Measurements from ENCODE around the gene RFX7.

The RFX7 gene

DNA sequence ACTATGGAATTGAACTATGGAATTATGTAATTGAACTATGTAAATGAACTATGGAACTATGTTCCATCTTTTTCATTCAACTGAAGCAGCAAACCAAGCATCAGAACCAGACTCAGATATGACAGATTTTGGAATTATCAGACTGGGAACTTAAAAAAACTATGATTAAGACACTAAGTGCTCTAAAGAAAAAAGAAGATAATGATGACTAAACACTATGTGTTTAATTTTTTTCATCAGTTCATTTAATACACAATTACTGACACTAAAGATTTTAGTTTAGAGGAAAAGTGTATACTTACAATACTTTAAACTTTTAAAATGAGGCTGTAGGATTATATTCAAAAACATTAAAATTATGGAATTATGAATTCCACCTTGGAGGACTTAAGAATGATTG lies 15.3 kb downstream of the RFX7 start:
- Histone ChIP-seq H3K27me3 (ENCODE audit: insufficient read depth, insufficient read length) (no peaks in the 10 kb centered on the region), H3K4me3 (ENCODE audit: insufficient read length, low read depth) (no peak overlapping the region), H3K4me1 (ENCODE audit: insufficient read depth, insufficient read length) (no peaks in the 10 kb centered on the region), H3K9me3 (ENCODE audit: insufficient read depth, low read length) (peaks cover 52% of the 10 kb centered on the region), H3K9ac (ENCODE audit: insufficient read length, low read depth) (no peak overlapping the region), H3K36me3 (ENCODE audit: insufficient read depth, insufficient read length, low read length) (peaks cover 9% of the 10 kb centered on the region)
- TF ChIP-seq SUZ12 (IDR thresholded peaks at IDR 0.05; ENCODE audit: extremely low read depth, insufficient read depth, insufficient read length) (no peak), ZNF274 (IDR thresholded peaks at IDR 0.05; ENCODE audit: low read depth, low read length) (no peak), YY1 (IDR thresholded peaks at IDR 0.05; ENCODE audit: insufficient read depth, insufficient read length) (no peak)
- DNase-seq (ENCODE audit: low read depth, low spot score), result no peak

DNA sequence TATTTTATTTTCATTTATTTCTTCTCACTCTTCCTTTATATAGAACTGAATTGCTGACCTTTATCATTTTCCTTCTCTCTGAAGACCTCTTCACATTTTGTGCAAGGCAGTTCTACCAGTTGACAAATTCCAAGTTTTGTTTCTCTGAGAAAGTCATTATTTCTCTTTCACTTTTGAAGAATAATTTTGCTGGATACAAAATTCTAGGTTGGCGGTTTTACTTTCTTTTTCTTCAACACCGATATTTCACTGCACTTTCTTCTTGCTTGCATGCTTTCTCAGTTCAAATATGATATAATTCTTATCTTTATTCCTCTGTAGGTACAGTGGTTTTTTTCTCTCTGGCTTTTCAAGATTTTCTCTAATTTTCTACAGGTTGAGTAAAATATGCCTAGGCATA lies 15.9 kb downstream of the RFX7 start:
- Histone ChIP-seq H3K9me3 (ENCODE audit: insufficient read depth, low read length) (peaks cover 51% of the 10 kb centered on the region), H3K36me3 (ENCODE audit: insufficient read depth, insufficient read length, low read length) (peaks cover 11% of the 10 kb centered on the region), H3K9ac (ENCODE audit: insufficient read length, low read depth) (no peak overlapping the region), H3K4me3 (ENCODE audit: insufficient read length, low read depth) (no peak overlapping the region), H3K4me1 (ENCODE audit: insufficient read depth, insufficient read length) (no peaks in the 10 kb centered on the region), H3K27me3 (ENCODE audit: insufficient read depth, insufficient read length) (no peaks in the 10 kb centered on the region)
- TF ChIP-seq SUZ12 (IDR thresholded peaks at IDR 0.05; ENCODE audit: extremely low read depth, insufficient read depth, insufficient read length), result no peak
- no peak for TF ChIP-seq ZNF274 (IDR thresholded peaks at IDR 0.05; ENCODE audit: low read depth, low read length)
- no peak for TF ChIP-seq YY1 (IDR thresholded peaks at IDR 0.05; ENCODE audit: insufficient read depth, insufficient read length)
- DNase-seq (ENCODE audit: low read depth, low spot score), result no peak

DNA sequence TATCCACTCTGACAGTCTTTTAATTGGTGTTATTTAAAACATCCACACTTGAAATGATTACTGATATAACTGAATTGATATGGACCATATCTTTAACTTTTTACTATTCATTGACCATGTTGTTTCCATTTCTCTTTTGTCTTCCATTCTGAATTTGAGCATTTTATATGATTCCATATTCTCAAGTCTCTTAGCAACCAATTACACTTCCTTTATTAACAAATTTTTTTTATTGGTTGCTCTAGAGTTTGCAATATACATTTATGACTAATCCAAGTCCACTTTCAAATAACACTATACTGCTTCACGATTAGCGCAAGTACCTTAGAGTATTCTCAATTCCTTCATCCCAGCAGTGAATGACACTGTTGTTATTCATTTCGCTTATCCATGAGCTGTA lies 16.4 kb downstream of the RFX7 start:
- Histone ChIP-seq H3K9me3 (ENCODE audit: insufficient read depth, low read length) (peaks cover 46% of the 10 kb centered on the region), H3K4me1 (ENCODE audit: insufficient read depth, insufficient read length) (no peaks in the 10 kb centered on the region), H3K27me3 (ENCODE audit: insufficient read depth, insufficient read length) (no peaks in the 10 kb centered on the region), H3K36me3 (ENCODE audit: insufficient read depth, insufficient read length, low read length) (peaks cover 11% of the 10 kb centered on the region), H3K4me3 (ENCODE audit: insufficient read length, low read depth) (no peak overlapping the region), H3K9ac (ENCODE audit: insufficient read length, low read depth) (no peak overlapping the region)
- TF ChIP-seq SUZ12 (IDR thresholded peaks at IDR 0.05; ENCODE audit: extremely low read depth, insufficient read depth, insufficient read length) (no peak), ZNF274 (IDR thresholded peaks at IDR 0.05; ENCODE audit: low read depth, low read length) (no peak), YY1 (IDR thresholded peaks at IDR 0.05; ENCODE audit: insufficient read depth, insufficient read length) (no peak)
- DNase-seq (ENCODE audit: low read depth, low spot score), result no peak

DNA sequence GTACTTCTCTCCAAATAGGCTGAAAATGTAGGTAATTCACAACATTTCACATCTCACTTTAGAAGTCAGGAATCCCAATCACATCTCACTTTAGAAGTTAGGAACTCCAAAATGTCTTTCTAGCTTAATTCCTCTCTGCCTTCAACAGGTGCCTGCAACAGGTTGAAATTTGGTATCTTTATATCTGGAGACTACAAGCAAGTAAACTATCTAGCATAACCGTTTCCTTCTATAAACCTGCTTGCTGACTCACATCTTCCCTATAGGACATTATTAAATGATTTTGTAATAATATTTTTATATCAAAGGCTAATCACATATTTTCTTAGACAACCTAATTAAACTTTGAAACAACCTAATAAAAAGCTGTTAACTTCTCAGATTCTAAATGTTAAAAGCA lies 18.2 kb downstream of the RFX7 start:
- peaks cover 28% of the 10 kb centered on the region for H3K9me3 ChIP-seq (ENCODE audit: insufficient read depth, low read length)
- H3K36me3 ChIP-seq (ENCODE audit: insufficient read depth, insufficient read length, low read length), result peaks cover 2% of the 10 kb centered on the region
- no peak for TF ChIP-seq YY1 (IDR thresholded peaks at IDR 0.05; ENCODE audit: insufficient read depth, insufficient read length)
- TF ChIP-seq SUZ12 (IDR thresholded peaks at IDR 0.05; ENCODE audit: extremely low read depth, insufficient read depth, insufficient read length), result no peak

DNA sequence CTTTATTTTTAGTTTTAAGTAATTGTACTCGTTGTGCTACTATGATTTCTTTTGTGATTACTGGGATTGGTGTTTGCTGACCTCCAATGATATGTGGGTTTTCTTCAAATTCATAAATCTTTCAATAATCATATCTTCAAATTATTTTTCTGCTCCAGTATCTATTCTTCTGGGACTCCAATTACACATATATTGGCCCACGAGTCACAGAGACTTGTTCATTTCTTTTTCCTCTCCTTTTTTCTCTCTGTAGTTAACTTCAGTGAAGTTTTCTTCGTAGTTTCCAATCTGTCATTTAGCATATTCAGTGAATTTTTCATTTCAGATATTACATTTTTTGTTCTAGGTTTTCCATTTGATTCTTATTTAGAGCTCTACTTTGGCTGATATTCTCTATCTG lies 21.4 kb downstream of the RFX7 start:
- peaks cover 5% of the 10 kb centered on the region for H3K9me3 ChIP-seq (ENCODE audit: insufficient read depth, low read length)
- no peaks in the 10 kb centered on the region for H3K4me1 ChIP-seq (ENCODE audit: insufficient read depth, insufficient read length)

More for the DNA sequence above, 18.2 kb downstream of the RFX7 start:
- Histone ChIP-seq H3K4me3 (ENCODE audit: insufficient read length, low read depth) (no peak overlapping the region), H3K27me3 (ENCODE audit: insufficient read depth, insufficient read length) (no peaks in the 10 kb centered on the region), H3K9ac (ENCODE audit: insufficient read length, low read depth) (no peak overlapping the region), H3K4me1 (ENCODE audit: insufficient read depth, insufficient read length) (no peaks in the 10 kb centered on the region)
- no peak for DNase-seq (ENCODE audit: low read depth, low spot score)

DNA sequence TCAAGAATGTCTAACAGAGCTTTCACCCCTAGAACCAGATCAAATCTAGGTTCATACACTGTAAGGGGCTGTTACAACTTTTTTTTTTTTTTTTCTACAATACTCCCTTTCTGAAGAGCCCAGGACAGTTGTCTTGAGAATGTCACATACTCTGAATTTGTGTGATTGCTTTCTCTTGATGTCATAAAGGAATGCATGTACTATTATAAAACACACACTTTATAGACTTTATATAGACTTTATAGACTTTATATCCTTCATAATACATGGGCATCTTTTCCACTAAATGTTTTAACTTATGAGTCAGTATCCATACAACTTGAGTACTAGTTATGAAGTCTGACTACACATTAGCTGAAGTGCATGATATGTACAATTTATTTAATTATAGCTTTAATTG lies 26.3 kb downstream of the RFX7 start:
- Histone ChIP-seq H3K36me3 (ENCODE audit: insufficient read depth, insufficient read length, low read length) (no peaks in the 10 kb centered on the region), H3K4me1 (ENCODE audit: insufficient read depth, insufficient read length) (no peaks in the 10 kb centered on the region), H3K9me3 (ENCODE audit: insufficient read depth, low read length) (no peaks in the 10 kb centered on the region), H3K27me3 (ENCODE audit: insufficient read depth, insufficient read length) (no peaks in the 10 kb centered on the region), H3K9ac (ENCODE audit: insufficient read length, low read depth) (no peak overlapping the region), H3K4me3 (ENCODE audit: insufficient read length, low read depth) (no peak overlapping the region)
- no peak for DNase-seq (ENCODE audit: low read depth, low spot score)
- no peak for TF ChIP-seq YY1 (IDR thresholded peaks at IDR 0.05; ENCODE audit: insufficient read depth, insufficient read length)
- TF ChIP-seq SUZ12 (IDR thresholded peaks at IDR 0.05; ENCODE audit: extremely low read depth, insufficient read depth, insufficient read length), result no peak
- no peak for TF ChIP-seq ZNF274 (IDR thresholded peaks at IDR 0.05; ENCODE audit: low read depth, low read length)

More for the DNA sequence above, 21.4 kb downstream of the RFX7 start:
- H3K9ac ChIP-seq (ENCODE audit: insufficient read length, low read depth), result no peak overlapping the region
- no peaks in the 10 kb centered on the region for H3K27me3 ChIP-seq (ENCODE audit: insufficient read depth, insufficient read length)
- peaks cover 2% of the 10 kb centered on the region for H3K36me3 ChIP-seq (ENCODE audit: insufficient read depth, insufficient read length, low read length)
- TF ChIP-seq YY1 (IDR thresholded peaks at IDR 0.05; ENCODE audit: insufficient read depth, insufficient read length), result no peak
- TF ChIP-seq SUZ12 (IDR thresholded peaks at IDR 0.05; ENCODE audit: extremely low read depth, insufficient read depth, insufficient read length), result no peak
- TF ChIP-seq ZNF274 (IDR thresholded peaks at IDR 0.05; ENCODE audit: low read depth, low read length), result no peak
- no peak overlapping the region for H3K4me3 ChIP-seq (ENCODE audit: insufficient read length, low read depth)
- DNase-seq (ENCODE audit: low read depth, low spot score), result no peak

DNA sequence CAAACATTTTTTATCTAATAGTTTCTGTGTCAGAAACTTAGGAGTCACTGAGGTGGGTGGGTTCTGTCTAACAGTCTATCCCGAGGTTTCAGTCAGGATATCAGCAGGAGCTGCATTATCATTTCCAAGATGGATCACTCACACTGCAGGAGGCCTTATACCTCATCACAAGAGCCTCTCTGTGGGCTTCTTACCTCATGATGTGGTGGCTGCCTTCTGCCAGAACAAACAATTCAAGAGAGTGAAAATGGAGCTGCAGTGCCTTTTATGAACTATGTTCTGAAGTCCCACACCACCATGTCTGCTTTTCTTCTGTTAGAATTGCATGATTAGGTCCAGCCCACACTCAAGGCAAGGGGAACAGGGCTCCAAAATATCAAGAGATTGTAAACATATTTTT lies 27.9 kb downstream of the RFX7 start:
- no peak for DNase-seq (ENCODE audit: low read depth, low spot score)
- Histone ChIP-seq H3K9ac (ENCODE audit: insufficient read length, low read depth) (no peak overlapping the region), H3K9me3 (ENCODE audit: insufficient read depth, low read length) (0 out of 2 replicates have a peak, but pooled peaks cover 3% of the 10 kb centered on the region), H3K4me3 (ENCODE audit: insufficient read length, low read depth) (no peak overlapping the region), H3K36me3 (ENCODE audit: insufficient read depth, insufficient read length, low read length) (no peaks in the 10 kb centered on the region), H3K27me3 (ENCODE audit: insufficient read depth, insufficient read length) (no peaks in the 10 kb centered on the region), H3K4me1 (ENCODE audit: insufficient read depth, insufficient read length) (no peaks in the 10 kb centered on the region)
- TF ChIP-seq YY1 (IDR thresholded peaks at IDR 0.05; ENCODE audit: insufficient read depth, insufficient read length) (no peak), ZNF274 (IDR thresholded peaks at IDR 0.05; ENCODE audit: low read depth, low read length) (no peak), SUZ12 (IDR thresholded peaks at IDR 0.05; ENCODE audit: extremely low read depth, insufficient read depth, insufficient read length) (no peak)

All from NT2/D1 (cell line).